Stomach (tissue), 4 donors: ENCODE results near the gene CTDSPL.

Experiments used
- POLR2A ChIP-seq, 4 donors: fragments of 450-650 bp; IDR thresholded peaks; one replicate each; pipeline ENCODE4 v1.6.1; 2016; ENCODE audit warnings: antibody characterized with exemption in 4 of 4, control low read depth in 2 of 4, mild to moderate bottlenecking in 1 of 4, moderate library complexity in 1 of 4
- TF ChIP-seq, protein P1 (sequence below), 7 experiments: fragments of 450-650 bp in 4 of 7; fragments of 200-600 bp in 3 of 7; sonication (generic) in 3 of 7; IDR thresholded peaks; one replicate each; pipeline ENCODE4 v1.5.1; 2016 to 2019; ENCODE audit warnings: antibody characterized with exemption in 7 of 7, control low read depth in 2 of 7, mild to moderate bottlenecking in 1 of 7

DNA sequence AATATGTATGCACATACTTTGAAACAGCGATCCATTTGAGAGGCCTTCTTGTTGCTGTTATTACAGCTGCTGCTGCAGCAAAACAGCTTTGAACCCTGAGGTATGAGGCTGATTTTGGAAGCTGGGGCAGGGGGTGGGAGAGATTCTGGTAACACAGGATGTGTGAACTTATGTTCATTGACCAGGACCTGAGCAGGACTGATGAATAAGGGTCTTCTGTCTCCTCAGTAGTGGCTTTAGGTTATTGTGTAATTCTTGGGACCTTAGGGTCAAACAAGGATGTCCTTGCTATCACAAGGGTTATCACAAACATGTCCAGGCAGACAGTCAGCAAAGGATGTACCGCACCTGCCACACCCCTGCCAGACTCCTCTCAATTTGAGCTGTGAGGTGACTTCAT, 41.6 kb downstream of the CTDSPL start:
- TF ChIP-seq, protein P1, sequence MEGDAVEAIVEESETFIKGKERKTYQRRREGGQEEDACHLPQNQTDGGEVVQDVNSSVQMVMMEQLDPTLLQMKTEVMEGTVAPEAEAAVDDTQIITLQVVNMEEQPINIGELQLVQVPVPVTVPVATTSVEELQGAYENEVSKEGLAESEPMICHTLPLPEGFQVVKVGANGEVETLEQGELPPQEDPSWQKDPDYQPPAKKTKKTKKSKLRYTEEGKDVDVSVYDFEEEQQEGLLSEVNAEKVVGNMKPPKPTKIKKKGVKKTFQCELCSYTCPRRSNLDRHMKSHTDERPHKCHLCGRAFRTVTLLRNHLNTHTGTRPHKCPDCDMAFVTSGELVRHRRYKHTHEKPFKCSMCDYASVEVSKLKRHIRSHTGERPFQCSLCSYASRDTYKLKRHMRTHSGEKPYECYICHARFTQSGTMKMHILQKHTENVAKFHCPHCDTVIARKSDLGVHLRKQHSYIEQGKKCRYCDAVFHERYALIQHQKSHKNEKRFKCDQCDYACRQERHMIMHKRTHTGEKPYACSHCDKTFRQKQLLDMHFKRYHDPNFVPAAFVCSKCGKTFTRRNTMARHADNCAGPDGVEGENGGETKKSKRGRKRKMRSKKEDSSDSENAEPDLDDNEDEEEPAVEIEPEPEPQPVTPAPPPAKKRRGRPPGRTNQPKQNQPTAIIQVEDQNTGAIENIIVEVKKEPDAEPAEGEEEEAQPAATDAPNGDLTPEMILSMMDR (IDR thresholded peaks at IDR 0.05) = no peak
- no peak for TF ChIP-seq POLR2A (IDR thresholded peaks at IDR 0.05)
